HG02763 (cell line): ENCODE data around the gene SEZ6.

ENCODE experiments used
- ATAC-seq: cut with Tn5 transposase; IDR thresholded peaks from one replicate; pipeline ENCODE4 v1.9.1; 2021; ENCODE audit warnings: mild to moderate bottlenecking, moderate library complexity; ENCODE audit not compliant: unreplicated experiment

SEZ6 gene

GRCh38 chr17:28957277-28957991 lies 48.4 kb downstream of the SEZ6 start:
- no peak for ATAC-seq

- no peak for ATAC-seq
Observed at GRCh38 chr17:28956861-28957260, 49.0 kb downstream of the SEZ6 start.

GRCh38 chr17:28956112-28956511 lies 49.7 kb downstream of the SEZ6 start:
- no peak for ATAC-seq

- no peak for ATAC-seq
Observed at GRCh38 chr17:28955408-28955807, 50.4 kb downstream of the SEZ6 start.

DNA sequence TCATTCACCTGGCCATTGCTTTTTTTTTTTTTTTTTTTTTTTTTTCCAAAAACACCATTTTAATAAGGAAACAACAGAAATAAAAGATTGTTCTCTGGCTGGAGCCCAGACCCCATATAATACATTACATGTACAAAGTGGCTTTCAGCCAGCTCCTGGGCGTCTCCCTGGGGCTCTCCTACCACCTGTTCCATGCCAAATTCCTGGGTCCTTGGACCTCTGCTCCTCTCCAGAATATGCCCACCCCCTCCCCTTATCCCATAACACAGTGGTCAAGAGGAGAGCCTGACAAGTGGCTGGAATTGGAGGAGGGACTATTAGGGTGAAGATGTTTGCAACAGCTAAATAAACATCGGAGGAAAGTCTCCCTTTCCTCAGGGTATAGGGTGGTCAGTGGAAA lies 50.9 kb downstream of the SEZ6 start:
- ATAC-seq, result no peak

- no peak for ATAC-seq
Observed at GRCh38 chr17:28953444-28954118, 52.3 kb downstream of the SEZ6 start.

- peak; percentile 45 for ATAC-seq
Observed at GRCh38 chr17:28951991-28952975, 53.5 kb downstream of the SEZ6 start.

- peak; percentile 58 for ATAC-seq
Observed at GRCh38 chr17:28951428-28951990, 54.3 kb downstream of the SEZ6 start, which contains the start of gene PHF12. TSS of gene PHF12 (minus strand) at chr17:28951518. CDS start at chr17:28950960, 558 bp downstream.

DNA sequence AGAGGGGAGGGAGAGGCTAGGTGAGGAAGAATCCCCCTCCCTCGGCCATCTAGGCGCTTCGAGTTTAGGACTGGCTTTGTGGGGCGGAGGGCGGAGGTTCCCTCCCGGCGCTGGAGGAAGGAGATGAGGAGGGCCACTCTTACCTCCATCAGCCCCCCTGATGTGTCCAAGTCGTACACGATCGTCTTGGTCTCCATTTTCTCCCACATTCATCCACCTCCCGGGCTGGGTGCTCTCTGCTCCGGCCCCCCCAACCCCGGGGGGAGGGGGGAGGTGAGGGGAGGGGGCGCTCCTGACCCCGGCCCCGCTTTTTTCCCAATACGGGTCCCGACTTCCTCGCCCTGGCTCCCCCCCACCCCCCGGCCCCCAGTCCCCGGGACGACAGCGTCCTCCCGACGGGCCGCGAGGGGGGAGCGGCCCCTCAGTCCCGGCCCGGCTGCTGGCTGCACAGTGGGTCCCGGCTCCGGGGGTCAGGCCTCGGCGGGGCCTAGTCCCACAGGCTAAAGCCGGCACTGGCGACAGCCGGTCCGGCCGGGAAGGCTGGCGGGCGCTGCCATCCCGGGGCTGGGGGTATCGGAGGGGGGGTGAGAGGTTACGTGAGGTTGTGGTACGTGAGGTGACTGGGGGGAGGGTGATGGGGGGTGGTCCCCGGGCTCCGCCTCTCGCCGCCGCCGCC lies 54.9 kb downstream of the SEZ6 start:
- peak; percentile 6 for ATAC-seq

DNA sequence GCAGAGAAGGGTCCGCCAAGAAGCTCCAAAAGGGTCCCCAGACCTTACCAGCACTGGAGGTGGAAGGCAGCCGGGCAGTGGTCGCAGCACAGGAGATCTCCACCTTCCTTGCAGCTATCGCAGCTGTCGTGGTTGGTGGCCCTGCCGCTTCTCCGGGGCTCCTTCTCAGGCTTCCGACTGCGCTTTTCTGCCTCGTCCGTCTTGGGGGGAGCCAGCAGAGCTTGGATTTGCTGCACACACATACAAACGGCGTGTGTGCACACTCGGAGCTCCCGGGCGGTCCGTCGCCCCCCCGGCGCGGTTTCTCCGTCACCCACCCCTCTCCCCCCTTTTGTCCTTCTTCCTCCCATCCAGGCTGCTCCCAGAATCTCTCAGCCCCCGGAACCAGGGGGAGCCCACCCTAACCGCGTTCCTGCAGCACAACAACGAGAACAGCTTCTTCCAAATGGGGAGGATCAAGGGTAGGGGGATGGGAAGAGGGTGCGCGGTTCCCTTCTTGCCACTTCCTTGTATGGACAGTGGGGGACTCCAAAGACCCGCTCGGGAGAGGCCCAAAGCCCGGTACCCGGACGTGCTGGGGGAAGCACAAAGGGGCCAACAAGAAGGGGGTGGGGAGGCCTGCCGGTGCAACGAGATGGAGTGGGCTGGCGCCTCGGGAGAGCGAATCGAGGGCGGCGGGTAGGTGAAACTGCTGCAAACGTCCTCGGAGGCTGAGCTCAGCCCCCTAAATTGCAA lies 55.6 kb downstream of the SEZ6 start:
- ATAC-seq, result no peak

GRCh38 chr17:28949185-28950016 lies 56.4 kb downstream of the SEZ6 start:
- ATAC-seq, result no peak

- no peak for ATAC-seq
Observed at GRCh38 chr17:28948873-28949184, 57.0 kb downstream of the SEZ6 start.

DNA sequence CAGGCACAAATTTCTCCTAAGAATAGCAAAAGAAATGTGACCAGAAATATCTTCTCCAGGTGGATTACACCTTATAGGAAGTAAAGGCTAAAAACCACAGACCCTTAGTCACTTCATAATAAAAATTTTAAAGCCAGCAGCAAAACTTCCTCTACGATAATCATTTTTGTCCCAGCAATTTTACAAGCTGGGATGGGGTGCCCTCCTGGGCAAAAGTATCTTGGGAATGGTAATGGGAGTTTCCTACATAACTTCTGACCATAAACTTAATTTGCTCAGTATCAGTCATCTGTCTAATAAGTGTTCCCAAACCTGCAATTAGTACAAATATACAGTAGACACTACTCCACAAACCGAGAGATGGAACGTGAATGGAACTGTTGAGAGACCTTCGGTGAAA lies 57.5 kb downstream of the SEZ6 start:
- no peak for ATAC-seq

DNA sequence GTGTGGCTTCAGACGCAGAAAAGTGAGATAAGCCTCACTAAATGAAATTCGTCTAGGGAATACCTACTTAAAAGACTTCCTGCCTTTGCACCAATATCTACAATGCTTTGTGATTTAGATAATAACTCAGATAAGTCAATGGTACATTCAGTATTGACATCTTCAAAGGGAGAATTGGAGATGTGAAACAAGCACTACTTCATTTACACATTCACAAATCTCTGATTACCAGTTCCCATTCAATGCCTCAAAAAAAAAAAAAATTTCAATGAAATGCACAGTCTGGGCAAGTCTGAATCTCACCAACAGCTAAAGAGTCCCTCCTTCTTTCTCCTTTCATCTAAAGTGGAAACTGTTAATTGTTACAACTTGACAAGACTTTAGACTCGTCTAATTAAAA lies 58.2 kb downstream of the SEZ6 start:
- no peak for ATAC-seq

DNA sequence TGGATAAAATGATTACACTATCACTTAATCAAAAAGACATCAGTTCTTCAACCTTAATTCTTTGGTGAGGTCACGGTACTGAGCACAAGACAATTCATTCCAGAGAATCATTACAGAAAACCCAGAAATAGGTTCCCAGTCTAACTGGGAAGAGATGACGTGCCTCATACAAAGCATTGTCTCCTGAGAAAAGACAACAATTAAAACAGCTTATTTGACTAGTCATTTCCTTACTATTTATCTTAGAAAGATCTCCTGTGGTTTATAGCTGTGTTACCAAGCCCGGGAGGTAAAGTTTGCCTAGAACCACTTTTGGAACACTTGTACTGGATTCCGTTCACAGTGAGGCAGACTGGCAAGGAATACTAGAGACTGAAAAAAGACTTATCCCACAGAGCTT lies 59.6 kb downstream of the SEZ6 start:
- ATAC-seq, result no peak

DNA sequence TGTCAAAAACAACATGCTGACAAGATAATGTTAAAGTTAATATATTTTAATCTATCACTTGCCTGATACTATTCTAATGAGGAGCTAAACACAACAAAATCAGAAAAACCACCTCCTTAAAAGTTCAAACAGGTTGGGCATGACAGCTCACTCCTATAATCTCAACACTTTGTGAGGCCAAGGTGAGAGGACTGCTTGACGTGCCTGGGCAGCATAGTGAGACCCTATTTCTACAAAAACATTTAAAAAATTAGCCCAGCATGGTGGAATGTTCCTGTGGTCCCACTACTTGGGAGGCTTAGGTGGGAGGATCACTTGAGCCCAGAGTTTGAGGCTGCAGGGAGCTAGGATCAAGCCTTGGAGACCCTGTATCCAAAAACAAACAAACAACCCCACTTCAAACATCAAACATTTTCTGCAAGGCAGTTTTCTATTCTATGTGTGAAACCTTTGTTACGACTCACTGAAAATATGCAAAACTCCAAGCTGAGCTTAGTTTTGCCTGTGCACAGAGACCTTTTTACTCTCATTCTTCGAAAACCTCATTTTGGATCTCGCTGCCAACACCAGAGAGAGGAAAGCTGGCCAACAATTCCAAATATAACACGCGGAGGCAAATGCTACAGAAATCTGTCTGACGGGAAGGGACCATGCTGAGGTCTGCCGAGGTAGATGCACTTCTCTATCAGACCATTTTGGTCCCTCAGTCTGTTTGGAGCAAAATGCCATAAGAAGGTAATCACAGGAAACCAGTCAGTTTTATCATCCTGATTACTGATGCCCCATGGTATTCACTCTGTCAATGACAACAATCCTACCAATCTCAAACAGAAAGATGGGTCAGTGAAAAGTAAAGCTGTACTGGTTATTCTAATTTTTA lies 60.7 kb downstream of the SEZ6 start:
- ATAC-seq, result no peak

- ATAC-seq, result no peak
Observed at GRCh38 chr17:28944343-28944742, 61.5 kb downstream of the SEZ6 start.

GRCh38 chr17:28942925-28943324 lies 62.9 kb downstream of the SEZ6 start:
- ATAC-seq, result no peak
